COLO668 (cell line): Measurements from ENCODE around the gene SIGLEC15.
"Not testable (repeated sequence)": the region's sequence is repeated elsewhere in the genome, so short reads cannot be mapped to it uniquely, and the experiment has no call there.

Experiments used
- DNase-seq: peaks from one replicate; lab custom pipeline; 2025; ENCODE audit not compliant: unreplicated experiment; lab: John Stamatoyannopoulos, UW

SIGLEC15 gene

GRCh38 chr18:45818765-45819164 lies 6.7 kb upstream of the SIGLEC15 start:
- not testable (repeated sequence) for DNase-seq

- no peak for DNase-seq
Observed at GRCh38 chr18:45820106-45820745, 5.2 kb upstream of the SIGLEC15 start.

- DNase-seq: no peak
Observed at GRCh38 chr18:45821026-45821425, 4.4 kb upstream of the SIGLEC15 start.

GRCh38 chr18:45821711-45822110 lies 3.8 kb upstream of the SIGLEC15 start:
- no peak for DNase-seq

- no peak for DNase-seq
Observed at GRCh38 chr18:45826084-45826483, 609 bp downstream of the SIGLEC15 start.

- DNase-seq: not testable (repeated sequence)
Observed at GRCh38 chr18:45826716-45827115, 1.2 kb downstream of the SIGLEC15 start.

- DNase-seq: peak; percentile 44
Observed at GRCh38 chr18:45828917-45829811, 3.7 kb downstream of the SIGLEC15 start.

- DNase-seq: no peak
Observed at GRCh38 chr18:45829855-45830254, 4.4 kb downstream of the SIGLEC15 start.

GRCh38 chr18:45830917-45831316 lies 5.4 kb downstream of the SIGLEC15 start:
- DNase-seq: no peak

GRCh38 chr18:45833846-45834245 lies 8.4 kb downstream of the SIGLEC15 start:
- no peak for DNase-seq

- no peak for DNase-seq
Observed at GRCh38 chr18:45834306-45834705, 8.8 kb downstream of the SIGLEC15 start.

- DNase-seq: no peak
Observed at GRCh38 chr18:45835057-45835636, 9.7 kb downstream of the SIGLEC15 start.

- DNase-seq: peak; percentile 30
Observed at GRCh38 chr18:45836242-45837205, 11.0 kb downstream of the SIGLEC15 start.

GRCh38 chr18:45837283-45838070 lies 12.0 kb downstream of the SIGLEC15 start:
- peak; percentile 90 for DNase-seq

GRCh38 chr18:45838302-45839070 lies 13.0 kb downstream of the SIGLEC15 start:
- peak; percentile 64 for DNase-seq

- peak; percentile 64 for DNase-seq
Observed at GRCh38 chr18:45839414-45840395, 14.2 kb downstream of the SIGLEC15 start.

GRCh38 chr18:45841060-45841764 lies 15.7 kb downstream of the SIGLEC15 start:
- DNase-seq: no peak
